Measurements from ENCODE around the gene TBX20. TPM values are rescaled to one million over a fixed set of nuclear protein-coding genes. Genes with fewer than 3 reads are reported as not detected.
"Not testable (repeated sequence)": the region's sequence is repeated elsewhere in the genome, so short reads cannot be mapped to it uniquely, and the experiment has no call there.

Gene TBX20
- total and polyA plus RNA-seq, 2 experiments from 2014 or later: 2.4 to 14.8 TPM

DNA sequence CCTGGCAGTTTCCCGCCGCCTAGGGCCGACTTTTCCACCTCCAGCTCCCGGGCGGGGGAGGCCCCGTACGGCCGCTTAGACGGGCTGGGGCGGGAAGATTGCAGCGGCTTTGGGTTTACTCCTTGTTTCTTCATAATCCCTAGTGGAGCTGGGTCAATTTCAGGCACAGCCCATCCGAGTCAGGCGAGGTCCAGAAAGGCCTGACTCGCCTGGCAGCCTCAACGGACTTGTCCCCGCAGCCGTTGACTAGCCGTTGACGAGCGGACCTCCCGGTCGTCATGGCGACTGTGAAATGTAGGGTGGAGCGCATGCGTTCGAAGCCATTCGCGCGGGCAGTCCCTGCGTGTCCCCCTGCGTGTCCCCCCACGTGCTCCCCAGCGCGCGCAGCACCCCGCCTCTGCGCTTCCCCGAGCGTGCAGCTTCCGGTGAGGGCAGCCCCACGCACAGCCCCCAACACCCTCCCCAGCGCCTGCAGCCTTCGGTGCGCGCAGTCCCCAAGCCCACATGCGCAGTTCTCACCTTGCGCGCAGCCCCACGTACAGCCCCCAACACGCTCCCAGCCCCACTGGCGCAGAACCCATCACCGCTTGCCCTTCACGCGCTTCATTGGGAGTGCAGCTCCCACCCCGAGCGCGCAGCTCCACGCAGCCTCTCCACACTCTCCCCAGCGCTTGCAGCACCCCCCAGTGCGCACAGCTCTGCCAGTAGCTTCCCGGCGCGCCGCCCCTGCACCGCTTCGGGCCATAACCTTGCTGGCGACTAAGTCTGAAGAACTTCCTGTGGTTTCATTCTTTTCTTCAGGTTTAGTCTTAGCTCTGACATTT, 67.8 kb downstream of the TBX20 start:
- Histone ChIP-seq H3K4me1 (ENCODE audit: insufficient read depth) (no peaks in the 10 kb centered on the region), H4K20me1 (ENCODE audit: insufficient read depth, poor library complexity, severe bottlenecking) (no peaks in the 10 kb centered on the region), H2AFZ (peak overlapping the region; percentile 82), H3K27me3 (peaks cover 32% of the 10 kb centered on the region), H3K36me3 (replicated peaks; ENCODE audit: insufficient read depth, low read depth) (no peaks in the 10 kb centered on the region), H3K4me2 (peak overlapping the region; percentile 99), H3K9me2 (replicated peaks; ENCODE audit: insufficient read depth) (no peaks in the 10 kb centered on the region), H3K79me2 (no peaks in the 10 kb centered on the region), H3K9me3 (ENCODE audit: low read depth) (no peaks in the 10 kb centered on the region), H3K27ac (no peak overlapping the region), H3K4me3 (peak overlapping the region; percentile 52)
- 2% methylated on average over 43 of the region's 67 CpGs for WGBS (ENCODE audit: low lambda C conversion rate, missing lambda C conversion rate)
- TF ChIP-seq, protein P1, sequence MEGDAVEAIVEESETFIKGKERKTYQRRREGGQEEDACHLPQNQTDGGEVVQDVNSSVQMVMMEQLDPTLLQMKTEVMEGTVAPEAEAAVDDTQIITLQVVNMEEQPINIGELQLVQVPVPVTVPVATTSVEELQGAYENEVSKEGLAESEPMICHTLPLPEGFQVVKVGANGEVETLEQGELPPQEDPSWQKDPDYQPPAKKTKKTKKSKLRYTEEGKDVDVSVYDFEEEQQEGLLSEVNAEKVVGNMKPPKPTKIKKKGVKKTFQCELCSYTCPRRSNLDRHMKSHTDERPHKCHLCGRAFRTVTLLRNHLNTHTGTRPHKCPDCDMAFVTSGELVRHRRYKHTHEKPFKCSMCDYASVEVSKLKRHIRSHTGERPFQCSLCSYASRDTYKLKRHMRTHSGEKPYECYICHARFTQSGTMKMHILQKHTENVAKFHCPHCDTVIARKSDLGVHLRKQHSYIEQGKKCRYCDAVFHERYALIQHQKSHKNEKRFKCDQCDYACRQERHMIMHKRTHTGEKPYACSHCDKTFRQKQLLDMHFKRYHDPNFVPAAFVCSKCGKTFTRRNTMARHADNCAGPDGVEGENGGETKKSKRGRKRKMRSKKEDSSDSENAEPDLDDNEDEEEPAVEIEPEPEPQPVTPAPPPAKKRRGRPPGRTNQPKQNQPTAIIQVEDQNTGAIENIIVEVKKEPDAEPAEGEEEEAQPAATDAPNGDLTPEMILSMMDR (IDR thresholded peaks at IDR 0.05; ENCODE audit: poor library complexity): peak; percentile 12
- TF ChIP-seq EZH2 (IDR thresholded peaks at IDR 0.05; ENCODE audit: borderline replicate concordance): no peak
- TF ChIP-seq EZH2phosphoT487 (IDR thresholded peaks at IDR 0.05; ENCODE audit: low read depth, severe bottlenecking, unreplicated experiment): no peak
- peak; percentile 28 for DNase-seq (ENCODE audit: low spot score)

DNA sequence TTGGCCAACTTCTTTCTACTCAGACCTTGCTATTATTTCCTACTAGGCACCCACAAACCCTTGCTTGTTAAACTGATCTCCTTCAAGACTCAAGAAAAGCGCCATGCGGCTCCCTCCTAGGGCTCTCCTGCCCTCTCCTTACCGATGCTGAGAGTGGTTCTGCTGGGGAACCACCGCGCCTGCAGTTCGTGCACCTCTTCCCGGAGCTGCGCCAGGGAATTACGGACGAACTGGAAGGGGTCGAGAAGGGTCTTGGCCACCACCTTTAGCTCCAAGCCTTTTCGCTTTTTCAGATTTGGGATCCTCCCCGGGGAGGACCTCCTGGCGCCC, 68.4 kb downstream of the TBX20 start:
- peak overlapping the region; percentile 99 for H3K4me2 ChIP-seq
- not testable (repeated sequence) for H3K27ac ChIP-seq; H4K20me1 ChIP-seq (ENCODE audit: insufficient read depth, poor library complexity, severe bottlenecking); H3K36me3 ChIP-seq (replicated peaks; ENCODE audit: insufficient read depth, low read depth); H3K4me1 ChIP-seq (ENCODE audit: insufficient read depth); H3K9me3 ChIP-seq (ENCODE audit: low read depth); H3K79me2 ChIP-seq; DNase-seq (ENCODE audit: low spot score); H3K9me2 ChIP-seq (replicated peaks; ENCODE audit: insufficient read depth)
- H3K27me3 ChIP-seq: peaks cover 32% of the 10 kb centered on the region
- H3K4me3 ChIP-seq: peak overlapping the region; percentile 52
- WGBS (ENCODE audit: low lambda C conversion rate, missing lambda C conversion rate): 3% methylated on average over 14 of the region's 14 CpGs
- H2AFZ ChIP-seq: peak overlapping the region; percentile 82

DNA sequence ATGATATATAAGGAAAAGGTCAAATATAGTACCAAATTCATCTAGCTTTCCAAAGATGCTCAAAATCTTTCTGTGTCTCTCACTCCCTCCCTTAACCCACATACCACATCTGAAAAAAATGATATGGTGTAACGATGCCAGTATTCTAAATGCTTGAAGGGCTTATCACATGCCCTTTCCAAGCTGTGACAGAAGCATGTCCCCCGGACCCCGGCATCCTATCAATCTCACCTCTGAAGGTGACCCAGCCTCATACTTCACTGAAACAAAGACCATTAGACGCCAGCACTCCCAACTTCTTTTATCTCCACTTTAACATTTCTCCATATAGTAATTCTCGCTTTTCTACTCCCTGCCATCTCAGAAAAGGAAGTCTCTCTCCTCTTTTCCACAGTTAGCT, 68.9 kb downstream of the TBX20 start:
- H3K27me3 ChIP-seq: peaks cover 32% of the 10 kb centered on the region
- WGBS (ENCODE audit: low lambda C conversion rate, missing lambda C conversion rate): 70% methylated on average over 5 of the region's 5 CpGs
- H3K4me3 ChIP-seq: not testable (repeated sequence)

DNA sequence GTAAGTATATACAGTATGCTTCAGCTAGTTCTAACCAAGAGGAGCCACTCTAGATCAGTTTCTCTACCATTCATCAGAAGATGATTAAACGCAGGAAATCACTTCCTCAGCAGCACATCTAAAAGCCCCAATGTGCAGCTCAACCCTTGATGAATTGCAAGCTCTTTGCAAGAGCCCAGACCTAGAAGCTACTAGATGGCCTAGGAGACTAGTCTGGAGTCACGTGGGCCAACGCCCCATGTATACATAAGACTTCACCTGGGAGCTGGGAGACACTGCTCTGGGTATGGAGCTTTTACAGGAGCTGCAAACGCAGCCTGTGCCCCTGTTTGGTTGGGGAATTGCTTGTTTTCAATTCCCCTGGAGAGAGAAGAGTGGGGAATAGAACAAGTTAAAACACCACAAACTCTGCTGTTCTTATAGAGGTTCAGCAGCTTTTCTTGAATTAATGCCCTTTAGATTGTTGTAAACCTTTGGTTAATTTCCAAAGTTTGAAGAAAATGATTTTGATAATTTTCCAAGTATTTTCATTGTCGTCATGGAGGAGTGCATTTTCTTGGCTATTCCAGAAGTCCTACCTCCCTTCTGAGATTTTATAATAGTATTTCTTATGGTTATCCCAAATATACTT, 69.9 kb downstream of the TBX20 start:
- not testable (repeated sequence) for H3K27ac ChIP-seq; H2AFZ ChIP-seq; H3K4me1 ChIP-seq (ENCODE audit: insufficient read depth); H3K4me3 ChIP-seq; H4K20me1 ChIP-seq (ENCODE audit: insufficient read depth, poor library complexity, severe bottlenecking); H3K4me2 ChIP-seq; H3K36me3 ChIP-seq (replicated peaks; ENCODE audit: insufficient read depth, low read depth); H3K9me2 ChIP-seq (replicated peaks; ENCODE audit: insufficient read depth); H3K79me2 ChIP-seq; H3K9me3 ChIP-seq (ENCODE audit: low read depth)
- 61% methylated on average over 5 of the region's 5 CpGs for WGBS (ENCODE audit: low lambda C conversion rate, missing lambda C conversion rate)
- H3K27me3 ChIP-seq: peaks cover 32% of the 10 kb centered on the region
- DNase-seq (ENCODE audit: low spot score): peak; percentile 6

More for the DNA sequence above, 68.9 kb downstream of the TBX20 start:
- not testable (repeated sequence) for H3K27ac ChIP-seq; DNase-seq (ENCODE audit: low spot score); H3K79me2 ChIP-seq; H3K36me3 ChIP-seq (replicated peaks; ENCODE audit: insufficient read depth, low read depth); H3K4me1 ChIP-seq (ENCODE audit: insufficient read depth); H3K9me3 ChIP-seq (ENCODE audit: low read depth); H3K9me2 ChIP-seq (replicated peaks; ENCODE audit: insufficient read depth); H4K20me1 ChIP-seq (ENCODE audit: insufficient read depth, poor library complexity, severe bottlenecking); H2AFZ ChIP-seq
- peak overlapping the region; percentile 99 for H3K4me2 ChIP-seq

DNA sequence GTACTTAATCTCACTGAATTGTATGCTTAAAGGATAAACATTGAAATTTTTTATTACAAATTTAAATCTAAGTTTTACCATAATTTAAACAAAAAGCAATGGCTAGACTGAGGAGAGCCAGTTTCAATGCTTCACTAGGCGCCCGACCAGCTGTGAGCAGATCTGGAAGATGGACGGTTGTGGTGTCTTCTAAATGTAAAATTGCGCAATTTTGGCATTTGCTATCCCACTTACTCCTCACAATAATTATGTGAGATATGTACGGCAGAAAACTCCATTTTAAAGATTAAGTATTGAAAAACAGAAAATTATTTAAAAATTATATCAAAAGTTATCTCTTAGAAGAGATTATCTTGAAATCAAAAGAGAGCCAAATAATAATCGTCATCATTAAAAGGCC, 73.2 kb downstream of the TBX20 start:
- DNase-seq (ENCODE audit: low spot score); H3K9me3 ChIP-seq (ENCODE audit: low read depth); H3K4me3 ChIP-seq; H3K4me1 ChIP-seq (ENCODE audit: insufficient read depth); H3K36me3 ChIP-seq (replicated peaks; ENCODE audit: insufficient read depth, low read depth); H4K20me1 ChIP-seq (ENCODE audit: insufficient read depth, poor library complexity, severe bottlenecking); H3K4me2 ChIP-seq; H3K79me2 ChIP-seq; H2AFZ ChIP-seq; H3K9me2 ChIP-seq (replicated peaks; ENCODE audit: insufficient read depth); H3K27ac ChIP-seq: not testable (repeated sequence)
- WGBS (ENCODE audit: low lambda C conversion rate, missing lambda C conversion rate): 88% methylated on average over 6 of the region's 6 CpGs
- H3K27me3 ChIP-seq: peaks cover 11% of the 10 kb centered on the region

DNA sequence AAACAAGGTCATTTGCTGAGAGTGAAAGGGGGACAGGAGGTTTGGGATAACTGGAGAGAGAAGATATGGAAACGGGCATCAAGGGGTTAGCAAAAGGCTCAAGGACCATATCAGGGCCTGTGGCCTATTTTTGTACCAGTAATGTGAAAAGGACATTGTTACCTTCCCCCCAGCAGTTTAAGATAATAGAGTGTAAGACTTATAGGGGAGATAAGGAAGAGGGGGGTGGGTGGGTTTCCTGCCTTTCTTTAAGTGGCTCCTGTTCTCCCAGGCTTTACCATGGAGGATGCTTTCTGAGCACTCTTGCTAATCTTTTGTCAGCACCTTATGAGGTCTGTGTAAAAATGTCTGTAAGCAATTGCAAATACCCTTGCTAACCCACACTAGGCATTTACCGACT, 80.7 kb downstream of the TBX20 start:
- 24% methylated on average over 2 of the region's 2 CpGs for WGBS (ENCODE audit: low lambda C conversion rate, missing lambda C conversion rate)
- not testable (repeated sequence) for H3K27ac ChIP-seq

DNA sequence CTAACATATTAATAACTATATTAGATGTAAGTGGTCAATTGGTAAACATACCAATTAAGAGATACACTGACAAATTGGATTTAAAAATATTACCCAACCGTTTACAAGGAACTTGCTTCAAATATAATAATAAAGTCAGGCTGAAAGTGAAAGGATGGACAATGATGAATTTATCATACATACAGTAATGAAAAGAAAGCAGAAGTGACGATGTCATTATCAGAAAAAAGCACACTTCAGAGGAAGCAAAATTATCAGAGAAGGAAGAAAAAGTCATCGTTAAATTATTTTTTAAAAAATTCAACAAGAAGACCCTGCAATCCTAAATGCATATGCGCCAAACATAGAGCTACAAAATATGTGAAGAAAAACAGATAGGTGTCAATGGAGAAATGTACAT, 81.8 kb downstream of the TBX20 start:
- not testable (repeated sequence) for H3K4me3 ChIP-seq; H3K27me3 ChIP-seq; H3K9me2 ChIP-seq (replicated peaks; ENCODE audit: insufficient read depth); H3K79me2 ChIP-seq; H3K27ac ChIP-seq; H3K4me2 ChIP-seq; DNase-seq (ENCODE audit: low spot score); H3K9me3 ChIP-seq (ENCODE audit: low read depth); H3K36me3 ChIP-seq (replicated peaks; ENCODE audit: insufficient read depth, low read depth); H2AFZ ChIP-seq; H4K20me1 ChIP-seq (ENCODE audit: insufficient read depth, poor library complexity, severe bottlenecking); H3K4me1 ChIP-seq (ENCODE audit: insufficient read depth)
- 89% methylated on average over 4 of the region's 4 CpGs for WGBS (ENCODE audit: low lambda C conversion rate, missing lambda C conversion rate)

More for the DNA sequence above, 80.7 kb downstream of the TBX20 start:
- not testable (repeated sequence) for H3K4me3 ChIP-seq; H3K4me2 ChIP-seq; H3K27me3 ChIP-seq; H3K79me2 ChIP-seq; H4K20me1 ChIP-seq (ENCODE audit: insufficient read depth, poor library complexity, severe bottlenecking); H3K9me3 ChIP-seq (ENCODE audit: low read depth); H3K36me3 ChIP-seq (replicated peaks; ENCODE audit: insufficient read depth, low read depth); H3K9me2 ChIP-seq (replicated peaks; ENCODE audit: insufficient read depth); H2AFZ ChIP-seq; H3K4me1 ChIP-seq (ENCODE audit: insufficient read depth); DNase-seq (ENCODE audit: low spot score)

DNA sequence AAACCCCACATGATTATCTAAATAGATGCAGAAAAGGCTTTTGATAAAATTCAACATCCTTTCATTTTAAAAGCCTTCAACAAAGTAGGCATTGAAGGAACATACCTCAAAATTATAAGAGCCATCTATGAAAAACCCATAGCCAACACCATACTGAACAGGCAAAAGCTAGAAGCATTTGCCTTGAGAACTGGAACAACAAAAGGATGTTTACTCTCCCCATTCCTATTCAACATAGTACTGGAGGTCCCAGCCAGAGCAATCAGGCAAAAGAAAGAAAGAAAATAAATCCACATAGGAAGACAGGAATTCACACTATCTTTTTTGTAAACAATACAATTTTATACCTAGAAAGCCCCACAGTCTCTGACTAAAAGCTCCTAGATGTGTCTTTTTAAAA, 86.2 kb downstream of the TBX20 start:
- H3K4me1 ChIP-seq (ENCODE audit: insufficient read depth); H4K20me1 ChIP-seq (ENCODE audit: insufficient read depth, poor library complexity, severe bottlenecking); H3K36me3 ChIP-seq (replicated peaks; ENCODE audit: insufficient read depth, low read depth); H3K79me2 ChIP-seq; DNase-seq (ENCODE audit: low spot score); H3K4me2 ChIP-seq; H3K27ac ChIP-seq; H3K4me3 ChIP-seq; H2AFZ ChIP-seq; H3K27me3 ChIP-seq; H3K9me3 ChIP-seq (ENCODE audit: low read depth); H3K9me2 ChIP-seq (replicated peaks; ENCODE audit: insufficient read depth): not testable (repeated sequence)

All from hepatocyte (in vitro differentiated cells).